AG09309 (cell line): ENCODE results near the gene SLC35F3.

Source experiments
- DNase-seq: peaks from one replicate; pipeline ENCODE4 v3.0.0-alpha.2; 2010; ENCODE audit warnings: low read depth
- H3K4me3 ChIP-seq: 2 replicates; pipeline ENCODE4 v1.5.1; 2011; ENCODE audit warnings: mild to moderate bottlenecking, low read depth, low read length, moderate library complexity; ENCODE audit not compliant: control insufficient read depth
- TF ChIP-seq, protein P1 (sequence below): IDR thresholded peaks from 2 replicates; pipeline ENCODE4 v1.5.1; 2011; ENCODE audit warnings: mild to moderate bottlenecking, low read depth, low read length, inconsistent platforms; ENCODE audit not compliant: insufficient read depth, control insufficient read depth; ENCODE audit errors: missing control alignments

Gene SLC35F3

GRCh38 chr1:233944601-233945000 is 40.1 kb downstream of the SLC35F3 start:
- H3K4me3 ChIP-seq, result no peak overlapping the region
- no peak for DNase-seq
- TF ChIP-seq, protein P1, sequence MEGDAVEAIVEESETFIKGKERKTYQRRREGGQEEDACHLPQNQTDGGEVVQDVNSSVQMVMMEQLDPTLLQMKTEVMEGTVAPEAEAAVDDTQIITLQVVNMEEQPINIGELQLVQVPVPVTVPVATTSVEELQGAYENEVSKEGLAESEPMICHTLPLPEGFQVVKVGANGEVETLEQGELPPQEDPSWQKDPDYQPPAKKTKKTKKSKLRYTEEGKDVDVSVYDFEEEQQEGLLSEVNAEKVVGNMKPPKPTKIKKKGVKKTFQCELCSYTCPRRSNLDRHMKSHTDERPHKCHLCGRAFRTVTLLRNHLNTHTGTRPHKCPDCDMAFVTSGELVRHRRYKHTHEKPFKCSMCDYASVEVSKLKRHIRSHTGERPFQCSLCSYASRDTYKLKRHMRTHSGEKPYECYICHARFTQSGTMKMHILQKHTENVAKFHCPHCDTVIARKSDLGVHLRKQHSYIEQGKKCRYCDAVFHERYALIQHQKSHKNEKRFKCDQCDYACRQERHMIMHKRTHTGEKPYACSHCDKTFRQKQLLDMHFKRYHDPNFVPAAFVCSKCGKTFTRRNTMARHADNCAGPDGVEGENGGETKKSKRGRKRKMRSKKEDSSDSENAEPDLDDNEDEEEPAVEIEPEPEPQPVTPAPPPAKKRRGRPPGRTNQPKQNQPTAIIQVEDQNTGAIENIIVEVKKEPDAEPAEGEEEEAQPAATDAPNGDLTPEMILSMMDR, result no peak

- no peak for DNase-seq
- H3K4me3 ChIP-seq, result no peak overlapping the region
- TF ChIP-seq, protein P1, result no peak
Observed at GRCh38 chr1:233945573-233945972, 41.1 kb downstream of the SLC35F3 start.

DNA sequence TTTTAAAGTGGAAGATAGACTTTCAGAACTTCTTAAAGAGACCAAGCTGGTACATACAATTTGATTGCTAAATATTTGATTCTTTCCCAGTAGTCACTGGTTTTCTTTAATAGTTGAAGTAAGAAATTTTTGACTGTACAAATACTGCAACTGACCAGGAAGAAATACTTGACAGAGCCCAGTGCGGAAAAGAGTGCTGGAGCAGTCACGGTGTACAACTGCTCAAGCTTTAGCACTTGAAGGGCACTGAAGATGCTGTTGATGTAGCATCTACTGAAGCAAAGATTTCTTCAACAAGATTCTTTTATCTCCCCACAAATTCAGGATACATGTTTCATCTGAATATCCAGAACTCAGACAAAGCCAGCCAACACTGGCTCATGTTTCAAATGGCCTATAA is 41.5 kb downstream of the SLC35F3 start:
- TF ChIP-seq, protein P1, result no peak
- DNase-seq, result no peak
- no peak overlapping the region for H3K4me3 ChIP-seq

DNA sequence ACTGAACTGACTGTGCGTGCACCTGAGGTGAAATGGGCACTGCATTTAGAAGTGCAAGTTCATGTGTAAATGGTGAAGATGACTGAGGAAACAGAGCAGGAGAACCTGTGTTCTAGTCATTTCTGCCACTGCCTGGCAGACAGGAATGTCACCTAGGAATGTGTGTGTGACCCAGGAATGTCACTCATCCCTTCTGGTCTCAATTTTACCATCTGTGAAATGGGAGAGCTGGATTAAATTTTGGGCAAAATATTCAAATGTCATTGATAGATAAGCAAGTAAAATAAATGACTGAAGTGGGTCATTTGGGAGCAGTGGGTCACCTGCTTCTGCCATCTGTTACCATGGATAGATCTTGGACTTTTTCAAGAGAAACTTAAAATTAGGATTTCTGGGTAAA is 42.2 kb downstream of the SLC35F3 start:
- H3K4me3 ChIP-seq, result no peak overlapping the region
- no peak for DNase-seq
- TF ChIP-seq, protein P1, result no peak

GRCh38 chr1:233951804-233952203 is 47.3 kb downstream of the SLC35F3 start:
- TF ChIP-seq, protein P1, result no peak
- no peak for DNase-seq
- no peak overlapping the region for H3K4me3 ChIP-seq

- H3K4me3 ChIP-seq, result no peak overlapping the region
- no peak for DNase-seq
- TF ChIP-seq, protein P1, result no peak
Observed at GRCh38 chr1:233957691-233958090, 53.2 kb downstream of the SLC35F3 start.

GRCh38 chr1:233959102-233959501 is 54.6 kb downstream of the SLC35F3 start:
- H3K4me3 ChIP-seq, result no peak overlapping the region
- DNase-seq, result no peak
- TF ChIP-seq, protein P1, result no peak
